ENCODE results near the gene ATG2B.

ATG2B gene

GRCh38 chr14:96359959-96360358, 3.2 kb downstream of the ATG2B start:
- Histone ChIP-seq H3K4me3 (ENCODE audit: low read depth, low read length, poor library complexity, severe bottlenecking) (no peak overlapping the region), H3K4me1 (ENCODE audit: insufficient read depth, low read length, severe bottlenecking) (peaks cover 34% of the 10 kb centered on the region), H3K36me3 (ENCODE audit: insufficient read depth, low read length) (peaks cover 12% of the 10 kb centered on the region), H3F3A (ENCODE audit: insufficient read depth, low read length) (no peaks in the 10 kb centered on the region), H3K9me3 (ENCODE audit: low read length) (no peaks in the 10 kb centered on the region), H3K27me3 (ENCODE audit: insufficient read depth, low read length) (no peaks in the 10 kb centered on the region), H4K20me1 (ENCODE audit: insufficient read depth, low read length) (no peaks in the 10 kb centered on the region), H2AFZ (ENCODE audit: low read length) (no peak overlapping the region), H3K79me2 (ENCODE audit: insufficient read depth, low read length) (peaks cover 67% of the 10 kb centered on the region), H3K4me2 (ENCODE audit: low read length) (no peak overlapping the region), H3K9me2 (ENCODE audit: low read depth, low read length) (no peaks in the 10 kb centered on the region), H3K9ac (ENCODE audit: low read length) (no peak overlapping the region), H3K27ac (ENCODE audit: low read depth, low read length, poor library complexity, severe bottlenecking) (no peak overlapping the region)
- TF ChIP-seq CTCF (IDR thresholded peaks at IDR 0.05; ENCODE audit: low read length) (no peak), EZH2 (IDR thresholded peaks at IDR 0.05; ENCODE audit: borderline replicate concordance, low read length) (no peak)

GRCh38 chr14:96357216-96357615, 5.9 kb downstream of the ATG2B start:
- Histone ChIP-seq H4K20me1 (ENCODE audit: insufficient read depth, low read length) (no peaks in the 10 kb centered on the region), H3K9me3 (ENCODE audit: low read length) (no peaks in the 10 kb centered on the region), H2AFZ (ENCODE audit: low read length) (no peak overlapping the region), H3K27me3 (ENCODE audit: insufficient read depth, low read length) (no peaks in the 10 kb centered on the region), H3K4me2 (ENCODE audit: low read length) (no peak overlapping the region), H3K9me2 (ENCODE audit: low read depth, low read length) (no peaks in the 10 kb centered on the region), H3K36me3 (ENCODE audit: insufficient read depth, low read length) (peaks cover 21% of the 10 kb centered on the region), H3K4me3 (ENCODE audit: low read depth, low read length, poor library complexity, severe bottlenecking) (no peak overlapping the region), H3K9ac (ENCODE audit: low read length) (no peak overlapping the region), H3K4me1 (ENCODE audit: insufficient read depth, low read length, severe bottlenecking) (peaks cover 25% of the 10 kb centered on the region), H3F3A (ENCODE audit: insufficient read depth, low read length) (no peaks in the 10 kb centered on the region), H3K79me2 (ENCODE audit: insufficient read depth, low read length) (peaks cover 49% of the 10 kb centered on the region), H3K27ac (ENCODE audit: low read depth, low read length, poor library complexity, severe bottlenecking) (no peak overlapping the region)
- no peak for TF ChIP-seq EZH2 (IDR thresholded peaks at IDR 0.05; ENCODE audit: borderline replicate concordance, low read length)
- TF ChIP-seq CTCF (IDR thresholded peaks at IDR 0.05; ENCODE audit: low read length) = no peak

GRCh38 chr14:96354246-96354645, 8.9 kb downstream of the ATG2B start:
- Histone ChIP-seq H3K4me2 (ENCODE audit: low read length) (no peak overlapping the region), H3K4me3 (ENCODE audit: low read depth, low read length, poor library complexity, severe bottlenecking) (no peak overlapping the region), H4K20me1 (ENCODE audit: insufficient read depth, low read length) (no peaks in the 10 kb centered on the region), H3K79me2 (ENCODE audit: insufficient read depth, low read length) (peaks cover 21% of the 10 kb centered on the region), H2AFZ (ENCODE audit: low read length) (no peak overlapping the region), H3K9ac (ENCODE audit: low read length) (no peak overlapping the region), H3K4me1 (ENCODE audit: insufficient read depth, low read length, severe bottlenecking) (no peaks in the 10 kb centered on the region), H3K36me3 (ENCODE audit: insufficient read depth, low read length) (peaks cover 21% of the 10 kb centered on the region), H3K27ac (ENCODE audit: low read depth, low read length, poor library complexity, severe bottlenecking) (no peak overlapping the region), H3K9me2 (ENCODE audit: low read depth, low read length) (no peaks in the 10 kb centered on the region), H3F3A (ENCODE audit: insufficient read depth, low read length) (no peaks in the 10 kb centered on the region), H3K27me3 (ENCODE audit: insufficient read depth, low read length) (no peaks in the 10 kb centered on the region), H3K9me3 (ENCODE audit: low read length) (no peaks in the 10 kb centered on the region)
- TF ChIP-seq EZH2 (IDR thresholded peaks at IDR 0.05; ENCODE audit: borderline replicate concordance, low read length) (no peak), CTCF (IDR thresholded peaks at IDR 0.05; ENCODE audit: low read length) (no peak)

Measured in OCI-LY1 (cell line).